CD4-positive, alpha-beta T cell (primary cell): Measurements from ENCODE around the gene ANKRD6. TPM values are rescaled to one million over a fixed set of nuclear protein-coding genes. Genes with fewer than 3 reads are reported as not detected.

Source experiments
- ATAC-seq: fragments of 200-7000 bp; cut with Tn5 transposase; one replicate; pipeline ENCODE4 v1.10.0; 2022; ENCODE audit warnings: mild to moderate bottlenecking; ENCODE audit not compliant: poor library complexity
- CTCF ChIA-PET: fragments of 350-600 bp; sonication (Branson Sonifier 250); formaldehyde crosslinking; loops from one replicate; lab custom pipeline; 2021; ENCODE audit warnings: antibody characterized with exemption, inconsistent platforms; lab: Charles Lee
- POLR2A ChIA-PET: fragments of 350-600 bp; sonication (Branson Sonifier 250); formaldehyde crosslinking; loops from one replicate; lab custom pipeline; 2021; ENCODE audit warnings: antibody characterized with exemption, inconsistent platforms; lab: Charles Lee
- DNase-seq, 14 experiments: peaks; one replicate each; pipeline ENCODE4 v3.0.0-alpha.2; 2013 to 2020; ENCODE audit warnings: mixed read lengths in 2 of 14
- H3K27ac ChIP-seq, 2 donors: one replicate each; pipeline versions ENCODE4 v1.5.1 to v1.7.0; 2013; ENCODE audit warnings: low read length in 2 of 2, low read depth in 1 of 2, mild to moderate bottlenecking in 1 of 2
- H3K27me3 ChIP-seq, 2 experiments: 1 replicate in 1 of 2; 2 replicates in 1 of 2; pipeline versions ENCODE4 v1.6.1 to v1.7.0; 2013; ENCODE audit warnings: low read length in 2 of 2, control low read depth in 1 of 2, mild to moderate bottlenecking in 1 of 2, moderate library complexity in 1 of 2; ENCODE audit not compliant: insufficient read depth in 2 of 2, control insufficient read depth in 1 of 2
- H3K36me3 ChIP-seq: one replicate; pipeline ENCODE4 v1.6.1; 2013; ENCODE audit warnings: low read length, control low read depth; ENCODE audit not compliant: insufficient read depth
- H3K4me1 ChIP-seq: one replicate; pipeline ENCODE4 v1.6.1; 2013; ENCODE audit warnings: low read length, control low read depth; ENCODE audit not compliant: insufficient read depth
- H3K4me3 ChIP-seq: one replicate; pipeline ENCODE4 v1.5.1; 2013; ENCODE audit warnings: mild to moderate bottlenecking, low read length, moderate library complexity
- H3K9me3 ChIP-seq, 2 experiments: 1 replicate in 1 of 2; 2 replicates in 1 of 2; pipeline versions ENCODE4 v1.6.1 to v1.7.0; 2013; ENCODE audit warnings: low read length in 2 of 2, mild to moderate bottlenecking in 2 of 2, control low read depth in 1 of 2, moderate library complexity in 1 of 2; ENCODE audit not compliant: control insufficient read depth in 1 of 2, insufficient read depth in 1 of 2
- H3K27ac Mint-ChIP-seq: one replicate; pipeline ENCODE4 v1.8.0; 2020; ENCODE audit warnings: mixed read lengths
- H3K27me3 Mint-ChIP-seq: one replicate; pipeline ENCODE4 v1.8.0; 2021; ENCODE audit warnings: mixed read lengths
- H3K36me3 Mint-ChIP-seq: one replicate; pipeline ENCODE4 v1.8.0; 2021; ENCODE audit warnings: low read depth, mixed read lengths
- H3K4me1 Mint-ChIP-seq: one replicate; pipeline ENCODE4 v1.8.0; 2021; ENCODE audit warnings: low read depth, mixed read lengths
- H3K4me3 Mint-ChIP-seq: one replicate; pipeline ENCODE4 v1.8.0; 2020; ENCODE audit warnings: mild to moderate bottlenecking, mixed read lengths
- H3K9me3 Mint-ChIP-seq: one replicate; pipeline ENCODE4 v1.8.0; 2020; ENCODE audit warnings: mixed read lengths
- intact Hi-C, 2 experiments: fragments of 100-400 bp; cut with DNase I in 1 of 2; cut with micrococcal nuclease in 1 of 2; formaldehyde crosslinking; loops; one replicate each; pipeline versions ENCODE4 v1.15.1 to v1.9.0; 2023 to 2025; cut with DNase I, micrococcal nuclease
- total RNA-seq, 174 experiments: library from RNA in 2 of 174; stranded (reverse) in 2 of 174; gene quantifications; one replicate each; pipeline ENCODE4 v1.2.3 and lab custom pipeline; 2021 to 2026
- TF ChIP-seq, protein P1 (sequence below): fragments of 200-600 bp; IDR thresholded peaks from one replicate; pipeline ENCODE4 v1.8.0; 2022; ENCODE audit warnings: antibody characterized with exemption, mild to moderate bottlenecking

The ANKRD6 gene
- total RNA-seq, 2 experiments from 2014 or later = 3.8 to 4.8 TPM

DNA sequence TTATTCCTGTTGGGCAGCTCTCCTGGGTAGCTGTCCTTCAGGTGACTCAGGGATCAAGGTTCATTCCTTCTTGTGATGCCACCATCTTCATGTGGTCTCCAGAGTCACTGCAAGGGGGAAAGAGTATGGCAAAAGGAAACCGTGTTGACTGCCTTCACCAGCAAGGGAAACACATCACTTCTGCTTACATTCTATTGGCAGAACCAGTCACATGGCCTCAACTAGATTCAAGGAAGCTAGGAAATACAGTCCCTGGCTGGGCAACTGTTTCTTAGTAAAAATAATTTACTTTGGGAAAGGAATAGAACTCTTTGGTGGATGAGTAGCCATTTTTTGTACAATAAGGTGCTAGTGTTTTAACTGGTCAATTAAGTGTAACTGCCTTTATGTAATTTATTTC lies 5.3 kb downstream of the ANKRD6 start:
- no peak overlapping the region for H3K27ac Mint-ChIP-seq
- intact Hi-C loops = loop anchor here (5.0 to 10.0 kb wide), 4 partner anchors 247 to 1144 kb away; partner anchors contain the start of genes MDN1 (in 1 of the 2) and RNGTT (in 1 of the 2)

DNA sequence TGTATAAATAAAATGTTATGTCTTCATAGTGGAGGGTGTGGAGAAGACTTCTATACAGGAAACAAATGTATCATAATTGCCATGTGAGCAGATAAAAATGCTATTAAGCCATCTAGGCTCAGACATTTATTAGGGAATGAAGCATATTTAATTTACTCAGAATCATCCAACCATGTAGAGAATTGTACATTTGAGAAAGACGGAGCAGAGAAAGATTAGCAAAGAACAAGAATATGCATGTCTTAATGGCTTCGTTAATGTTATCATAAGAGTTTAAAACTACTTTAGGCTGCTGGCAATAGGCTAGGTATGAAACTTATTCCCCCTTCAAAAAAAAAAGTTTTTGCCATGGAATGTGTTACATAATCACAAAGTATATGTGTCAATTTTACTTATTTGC lies 6.1 kb downstream of the ANKRD6 start:
- TF ChIP-seq, protein P1, sequence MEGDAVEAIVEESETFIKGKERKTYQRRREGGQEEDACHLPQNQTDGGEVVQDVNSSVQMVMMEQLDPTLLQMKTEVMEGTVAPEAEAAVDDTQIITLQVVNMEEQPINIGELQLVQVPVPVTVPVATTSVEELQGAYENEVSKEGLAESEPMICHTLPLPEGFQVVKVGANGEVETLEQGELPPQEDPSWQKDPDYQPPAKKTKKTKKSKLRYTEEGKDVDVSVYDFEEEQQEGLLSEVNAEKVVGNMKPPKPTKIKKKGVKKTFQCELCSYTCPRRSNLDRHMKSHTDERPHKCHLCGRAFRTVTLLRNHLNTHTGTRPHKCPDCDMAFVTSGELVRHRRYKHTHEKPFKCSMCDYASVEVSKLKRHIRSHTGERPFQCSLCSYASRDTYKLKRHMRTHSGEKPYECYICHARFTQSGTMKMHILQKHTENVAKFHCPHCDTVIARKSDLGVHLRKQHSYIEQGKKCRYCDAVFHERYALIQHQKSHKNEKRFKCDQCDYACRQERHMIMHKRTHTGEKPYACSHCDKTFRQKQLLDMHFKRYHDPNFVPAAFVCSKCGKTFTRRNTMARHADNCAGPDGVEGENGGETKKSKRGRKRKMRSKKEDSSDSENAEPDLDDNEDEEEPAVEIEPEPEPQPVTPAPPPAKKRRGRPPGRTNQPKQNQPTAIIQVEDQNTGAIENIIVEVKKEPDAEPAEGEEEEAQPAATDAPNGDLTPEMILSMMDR = no peak
- ChIA-PET CTCF (no interaction called here), POLR2A (no interaction called here)
- Mint-ChIP-seq H3K4me3 (no peak overlapping the region), H3K27me3 (no peaks in the 10 kb centered on the region), H3K36me3 (no peaks in the 10 kb centered on the region), H3K27ac (no peak overlapping the region), H3K9me3 (no peaks in the 10 kb centered on the region), H3K4me1 (peaks cover 19% of the 10 kb centered on the region)
- H3K27ac ChIP-seq = no peak overlapping the region
- intact Hi-C loops = loop anchor here (5.0 to 10.0 kb wide), 4 partner anchors 246 to 1143 kb away; partner anchors contain the start of genes MDN1 (in 1 of the 2) and RNGTT (in 1 of the 2)
- ATAC-seq = no peak
- no peak overlapping the region for H3K4me3 ChIP-seq
- no peak for DNase-seq
- H3K27me3 ChIP-seq = no peaks in the 10 kb centered on the region
- no peaks in the 10 kb centered on the region for H3K9me3 ChIP-seq
- peaks cover under 1% of the 10 kb centered on the region for H3K4me1 ChIP-seq
- H3K36me3 ChIP-seq = no peaks in the 10 kb centered on the region

More for the DNA sequence above, 5.3 kb downstream of the ANKRD6 start:
- DNase-seq (no peak), ATAC-seq (no peak)
- Mint-ChIP-seq H3K36me3 (no peaks in the 10 kb centered on the region), H3K9me3 (no peaks in the 10 kb centered on the region), H3K27me3 (no peaks in the 10 kb centered on the region), H3K4me3 (no peak overlapping the region), H3K4me1 (peaks cover 22% of the 10 kb centered on the region)
- peaks cover 8% of the 10 kb centered on the region for H3K4me1 ChIP-seq
- ChIA-PET POLR2A (no interaction called here), CTCF (no interaction called here)
- no peaks in the 10 kb centered on the region for H3K27me3 ChIP-seq
- H3K36me3 ChIP-seq = no peaks in the 10 kb centered on the region
- TF ChIP-seq, protein P1 = no peak
- H3K4me3 ChIP-seq = no peak overlapping the region
- H3K27ac ChIP-seq = no peak overlapping the region
- H3K9me3 ChIP-seq = no peaks in the 10 kb centered on the region

- no peak overlapping the region for H3K27ac ChIP-seq
- Mint-ChIP-seq H3K9me3 (no peaks in the 10 kb centered on the region), H3K36me3 (no peaks in the 10 kb centered on the region), H3K27me3 (no peaks in the 10 kb centered on the region), H3K4me3 (no peak overlapping the region), H3K27ac (no peak overlapping the region), H3K4me1 (peaks cover 7% of the 10 kb centered on the region)
- H3K4me3 ChIP-seq = no peak overlapping the region
- intact Hi-C loops = no loop called here
- POLR2A ChIA-PET = no interaction called here
- H3K27me3 ChIP-seq = no peaks in the 10 kb centered on the region
- DNase-seq (no peak), ATAC-seq (no peak)
- no peaks in the 10 kb centered on the region for H3K36me3 ChIP-seq
- TF ChIP-seq, protein P1 = no peak
- no peaks in the 10 kb centered on the region for H3K4me1 ChIP-seq
- CTCF ChIA-PET = no interaction called here
- no peaks in the 10 kb centered on the region for H3K9me3 ChIP-seq
These were observed 7.2 kb downstream of the ANKRD6 start for GRCh38 chr6:89440200-89440599.
